Natural killer cell (primary cell): Measurements from ENCODE around the gene IDH3B. TPM values are rescaled to one million over a fixed set of nuclear protein-coding genes. Genes with fewer than 3 reads are reported as not detected.
A peak's percentile ranks its signal among the peaks of the same experiment; 100 is the strongest.

Source experiments
- ATAC-seq, 3 donors: fragments of 150-1000 bp in 2 of 3; fragments of 200-7000 bp in 1 of 3; cut with Tn5 transposase; 1 replicate in 1 of 3; 2 replicates in 2 of 3; pipeline ENCODE4 v1.10.0; 2021; ENCODE audit warnings: mild to moderate bottlenecking in 2 of 3, moderate library complexity in 2 of 3
- DNase-seq, 2 donors: peaks; one replicate each; pipeline versions ENCODE4 v3.0.0 to v3.0.0-alpha.2; 2013 to 2021; ENCODE audit warnings: mixed read lengths in 1 of 2
- H3K27ac ChIP-seq: one replicate; pipeline ENCODE4 v1.5.1; 2013; ENCODE audit warnings: mild to moderate bottlenecking, low read length
- H3K27me3 ChIP-seq: one replicate; pipeline ENCODE4 v1.6.1; 2013; ENCODE audit warnings: low read length; ENCODE audit not compliant: control insufficient read depth, insufficient read depth
- H3K36me3 ChIP-seq: one replicate; pipeline ENCODE4 v1.6.1; 2013; ENCODE audit warnings: low read length; ENCODE audit not compliant: control insufficient read depth, insufficient read depth
- H3K4me1 ChIP-seq: one replicate; pipeline ENCODE4 v1.6.1; 2013; ENCODE audit warnings: low read length; ENCODE audit not compliant: control insufficient read depth, insufficient read depth
- H3K4me3 ChIP-seq: one replicate; pipeline ENCODE4 v1.5.1; 2013; ENCODE audit warnings: low read length
- H3K9me3 ChIP-seq: one replicate; pipeline ENCODE4 v1.6.1; 2013; ENCODE audit warnings: low read length; ENCODE audit not compliant: control insufficient read depth, insufficient read depth
- H3K27ac Mint-ChIP-seq, 2 donors: one replicate each; pipeline ENCODE4 v1.8.0; 2022; ENCODE audit warnings: mild to moderate bottlenecking in 2 of 2, mixed read lengths in 2 of 2, moderate library complexity in 1 of 2
- H3K27me3 Mint-ChIP-seq, 2 donors: one replicate each; pipeline ENCODE4 v1.8.0; 2022; ENCODE audit warnings: low read depth in 2 of 2, mixed read lengths in 2 of 2
- H3K36me3 Mint-ChIP-seq: one replicate; pipeline ENCODE4 v1.8.0; 2022; ENCODE audit warnings: mixed read lengths
- H3K4me1 Mint-ChIP-seq, 2 donors: one replicate each; pipeline ENCODE4 v1.8.0; 2022; ENCODE audit warnings: mixed read lengths in 2 of 2
- H3K4me3 Mint-ChIP-seq: one replicate; pipeline ENCODE4 v1.8.0; 2022; ENCODE audit warnings: mild to moderate bottlenecking, moderate library complexity, mixed read lengths
- H3K9me3 Mint-ChIP-seq, 2 donors: one replicate each; pipeline ENCODE4 v1.8.0; 2022; ENCODE audit warnings: mixed read lengths in 2 of 2
- WGBS: methylation state at CpG from one replicate; pipeline ENCODE4 v1.1.7; 2013; ENCODE audit warnings: missing lambda C conversion rate; ENCODE audit not compliant: insufficient coverage; 5-methylcytosine and 5-hydroxymethylcytosine counted together
- intact Hi-C: fragments of 100-400 bp; cut with micrococcal nuclease; formaldehyde crosslinking; loops from one replicate; pipeline ENCODE4 v1.14.2; 2022
- total RNA-seq, 4 donors: library from RNA; stranded (reverse); fragments of 120-200 nt in 1 of 4; gene quantifications; one replicate each; pipeline versions ENCODE4 v1.2.3 to v1.2.4, GENCODE V29; 2013 to 2022
- TF ChIP-seq, protein P1 (sequence below): fragments of 200-600 bp; IDR thresholded peaks from one replicate; pipeline ENCODE4 v1.8.0; 2022; ENCODE audit warnings: antibody characterized with exemption

The IDH3B gene
- total RNA-seq, 3 donors from 2014 or later (not counting 1 experiment from before 2014, with no cell fraction given): 149 to 161 (median 153) TPM

DNA sequence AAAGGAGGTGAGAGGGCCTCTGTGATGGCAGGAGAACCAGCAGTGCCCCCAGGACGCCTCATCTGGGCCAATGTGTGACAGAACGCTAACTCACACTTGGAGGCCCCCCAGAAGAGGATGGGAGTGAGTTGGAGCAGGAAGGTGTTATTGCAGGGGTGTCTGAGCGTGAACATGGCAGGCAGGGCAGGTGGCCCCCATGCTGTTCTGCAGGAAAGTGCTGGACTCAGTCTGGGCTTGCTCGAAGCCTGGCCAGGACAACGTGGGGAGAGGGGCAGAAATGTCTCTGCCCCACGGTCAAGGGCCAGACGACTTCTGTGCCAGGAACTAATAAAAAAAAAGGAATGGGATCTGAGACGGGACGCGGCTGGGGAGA lies 27.6 kb upstream of the IDH3B start:
- ATAC-seq (no peak), DNase-seq (no peak)
- H3K27me3 Mint-ChIP-seq: peaks cover 0 to 37% of the 10 kb centered on the region in 2 donors
- intact Hi-C loops: no loop called here
- Histone ChIP-seq H3K9me3 (no peaks in the 10 kb centered on the region), H3K27me3 (peaks cover 24% of the 10 kb centered on the region), H3K4me1 (peaks cover 34% of the 10 kb centered on the region), H3K36me3 (no peaks in the 10 kb centered on the region), H3K27ac (no peak overlapping the region), H3K4me3 (no peak overlapping the region)
- H3K27ac Mint-ChIP-seq: peak overlapping the region; percentile 93
- 92% methylated on average over 10 of the region's 10 CpGs for WGBS
- TF ChIP-seq, protein P1, sequence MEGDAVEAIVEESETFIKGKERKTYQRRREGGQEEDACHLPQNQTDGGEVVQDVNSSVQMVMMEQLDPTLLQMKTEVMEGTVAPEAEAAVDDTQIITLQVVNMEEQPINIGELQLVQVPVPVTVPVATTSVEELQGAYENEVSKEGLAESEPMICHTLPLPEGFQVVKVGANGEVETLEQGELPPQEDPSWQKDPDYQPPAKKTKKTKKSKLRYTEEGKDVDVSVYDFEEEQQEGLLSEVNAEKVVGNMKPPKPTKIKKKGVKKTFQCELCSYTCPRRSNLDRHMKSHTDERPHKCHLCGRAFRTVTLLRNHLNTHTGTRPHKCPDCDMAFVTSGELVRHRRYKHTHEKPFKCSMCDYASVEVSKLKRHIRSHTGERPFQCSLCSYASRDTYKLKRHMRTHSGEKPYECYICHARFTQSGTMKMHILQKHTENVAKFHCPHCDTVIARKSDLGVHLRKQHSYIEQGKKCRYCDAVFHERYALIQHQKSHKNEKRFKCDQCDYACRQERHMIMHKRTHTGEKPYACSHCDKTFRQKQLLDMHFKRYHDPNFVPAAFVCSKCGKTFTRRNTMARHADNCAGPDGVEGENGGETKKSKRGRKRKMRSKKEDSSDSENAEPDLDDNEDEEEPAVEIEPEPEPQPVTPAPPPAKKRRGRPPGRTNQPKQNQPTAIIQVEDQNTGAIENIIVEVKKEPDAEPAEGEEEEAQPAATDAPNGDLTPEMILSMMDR: no peak
- no peaks in the 10 kb centered on the region for H3K9me3 Mint-ChIP-seq
- no peaks in the 10 kb centered on the region for H3K36me3 Mint-ChIP-seq
- H3K4me3 Mint-ChIP-seq: peak overlapping the region; percentile 94
- peaks cover 32 to 50% of the 10 kb centered on the region in 2 donors for H3K4me1 Mint-ChIP-seq

DNA sequence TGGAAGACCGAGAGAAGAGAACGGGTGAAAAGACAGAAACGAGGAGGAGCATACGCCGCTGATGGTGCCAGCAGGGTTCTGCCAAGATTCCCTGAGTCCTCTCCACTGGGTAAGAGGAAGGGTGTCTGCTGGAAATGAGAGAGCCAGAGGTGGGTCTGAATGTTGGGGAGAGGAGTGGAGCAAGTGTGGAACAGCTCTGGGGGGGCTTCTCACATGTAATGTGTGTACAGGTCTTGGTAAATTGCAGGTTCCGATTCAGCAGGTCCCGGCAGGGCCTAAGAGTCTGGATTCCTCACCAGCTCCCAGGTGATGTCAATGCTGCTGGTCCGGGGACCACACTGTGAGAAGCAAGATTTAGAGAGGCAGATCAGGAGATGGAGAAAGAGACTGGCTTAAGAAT lies 27.1 kb upstream of the IDH3B start:
- H3K36me3 Mint-ChIP-seq: no peaks in the 10 kb centered on the region
- H3K9me3 ChIP-seq: no peaks in the 10 kb centered on the region
- peaks cover 34% of the 10 kb centered on the region for H3K4me1 ChIP-seq
- peaks cover 24% of the 10 kb centered on the region for H3K27me3 ChIP-seq
- H3K27me3 Mint-ChIP-seq: peaks cover 0 to 33% of the 10 kb centered on the region in 2 donors
- peaks cover 32 to 49% of the 10 kb centered on the region in 2 donors for H3K4me1 Mint-ChIP-seq
- intact Hi-C loops: no loop called here
- WGBS: 89% methylated on average over 8 of the region's 8 CpGs
- H3K27ac ChIP-seq: no peak overlapping the region
- H3K9me3 Mint-ChIP-seq: no peaks in the 10 kb centered on the region
- H3K36me3 ChIP-seq: no peaks in the 10 kb centered on the region
- H3K4me3 ChIP-seq: no peak overlapping the region
- peak overlapping the region; percentile 94 for H3K4me3 Mint-ChIP-seq
- ATAC-seq: no peak
- no peak for DNase-seq
- TF ChIP-seq, protein P1: no peak
- peak overlapping the region; percentile 93 for H3K27ac Mint-ChIP-seq

DNA sequence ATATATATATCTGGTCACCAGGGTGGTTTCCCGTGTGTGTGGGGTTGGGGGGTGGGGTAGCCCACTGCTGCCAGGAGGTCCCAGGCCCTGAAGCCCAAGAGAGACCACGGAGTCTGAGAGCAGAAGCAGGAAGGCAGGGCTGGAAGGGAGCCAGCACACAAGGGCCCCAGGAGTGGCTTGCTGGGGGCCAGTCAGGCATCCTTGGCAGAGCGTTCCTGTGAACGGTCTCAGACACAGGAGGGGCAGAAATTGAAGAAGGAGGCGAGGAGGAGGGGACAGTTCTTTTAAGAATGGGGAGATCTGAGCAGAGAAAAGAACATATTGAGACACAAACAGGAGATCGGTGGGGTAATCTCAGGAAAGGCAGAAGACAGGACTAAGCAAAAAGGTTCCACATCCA lies 26.7 kb upstream of the IDH3B start:
- Histone ChIP-seq H3K4me3 (no peak overlapping the region), H3K4me1 (peaks cover 34% of the 10 kb centered on the region), H3K27me3 (peaks cover 22% of the 10 kb centered on the region), H3K36me3 (no peaks in the 10 kb centered on the region), H3K9me3 (no peaks in the 10 kb centered on the region), H3K27ac (no peak overlapping the region)
- H3K4me3 Mint-ChIP-seq: peak overlapping the region; percentile 94
- H3K27me3 Mint-ChIP-seq: peaks cover 0 to 28% of the 10 kb centered on the region in 2 donors
- H3K9me3 Mint-ChIP-seq: no peaks in the 10 kb centered on the region
- DNase-seq (no peak), ATAC-seq (no peak)
- TF ChIP-seq, protein P1: no peak
- H3K4me1 Mint-ChIP-seq: peaks cover 32 to 45% of the 10 kb centered on the region in 2 donors
- WGBS: 52% methylated on average over 6 of the region's 6 CpGs
- H3K36me3 Mint-ChIP-seq: no peaks in the 10 kb centered on the region
- intact Hi-C loops: no loop called here
- H3K27ac Mint-ChIP-seq: peak overlapping the region; percentile 93

DNA sequence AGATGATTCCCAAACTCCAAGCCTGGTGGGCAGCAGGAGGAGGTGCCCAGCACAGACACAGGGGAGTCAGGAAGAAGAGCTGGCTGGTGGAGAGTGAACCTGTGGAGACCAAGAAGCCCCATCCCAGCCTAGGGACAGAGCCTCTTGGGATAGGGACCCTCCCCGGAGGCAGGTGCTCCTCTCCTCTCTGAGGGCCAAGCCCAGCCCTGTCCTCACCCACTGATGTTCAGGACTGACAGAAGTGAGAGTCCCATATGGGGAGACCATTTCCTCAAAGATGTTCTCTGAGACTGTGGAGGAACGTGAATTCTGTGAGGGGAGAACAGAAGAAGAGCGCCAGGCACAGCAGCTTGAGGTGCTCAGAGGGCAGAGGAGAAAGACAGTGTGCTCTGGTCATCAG lies 26.2 kb upstream of the IDH3B start:
- Mint-ChIP-seq H3K36me3 (no peaks in the 10 kb centered on the region), H3K9me3 (no peaks in the 10 kb centered on the region), H3K4me1 (peaks cover 32 to 45% of the 10 kb centered on the region in 2 donors), H3K4me3 (peak overlapping the region; percentile 67), H3K27me3 (peaks cover 0 to 25% of the 10 kb centered on the region in 2 donors), H3K27ac (peak overlapping the region in 1 of 2 donors; percentile 35)
- peaks cover 17% of the 10 kb centered on the region for H3K27me3 ChIP-seq
- WGBS: 82% methylated on average over 3 of the region's 3 CpGs
- DNase-seq (no peak), ATAC-seq (no peak)
- no peaks in the 10 kb centered on the region for H3K36me3 ChIP-seq
- intact Hi-C loops: no loop called here
- TF ChIP-seq, protein P1: no peak
- H3K27ac ChIP-seq: no peak overlapping the region
- H3K4me1 ChIP-seq: peaks cover 34% of the 10 kb centered on the region
- H3K4me3 ChIP-seq: no peak overlapping the region
- H3K9me3 ChIP-seq: no peaks in the 10 kb centered on the region
